HL-60 (cell line): ENCODE measurements around the gene TNK2.

Experiments
- DNase-seq, 2 experiments: peaks; one replicate each; pipeline ENCODE4 v3.0.0-alpha.2; 2010 to 2020; ENCODE audit warnings: low read depth in 1 of 2, low spot score in 1 of 2
- H3K27ac ChIP-seq: fragments of 250-450 bp; sonication (Bioruptor Pico); replicated peaks from 2 replicates; pipeline ENCODE4 v1.5.1; 2020; ENCODE audit warnings: mild to moderate bottlenecking, moderate library complexity
- H3K27me3 ChIP-seq: fragments of 250-450 bp; sonication (Bioruptor Pico); 2 replicates; pipeline ENCODE4 v1.5.1; 2021; ENCODE audit warnings: mild to moderate bottlenecking, moderate library complexity; ENCODE audit not compliant: insufficient read depth, poor library complexity, severe bottlenecking
- H3K4me3 ChIP-seq: replicated peaks from 2 replicates; pipeline ENCODE4 v1.5.1; 2011; ENCODE audit warnings: mild to moderate bottlenecking, control low read depth, low read length; ENCODE audit not compliant: insufficient read depth
- CTCF ChIP-seq: IDR thresholded peaks from one replicate; pipeline ENCODE4 v1.5.1; 2011; ENCODE audit warnings: low read length, control low read depth, inconsistent platforms; ENCODE audit not compliant: insufficient read depth
- GABPA ChIP-seq: IDR thresholded peaks from 2 replicates; pipeline ENCODE4 v1.6.1; 2012; ENCODE audit warnings: low read depth
- POLR2AphosphoS5 ChIP-seq: IDR thresholded peaks from 2 replicates; pipeline ENCODE4 v1.6.1; 2012; ENCODE audit warnings: low read depth
- SPI1 ChIP-seq: IDR thresholded peaks from 2 replicates; pipeline ENCODE4 v1.6.1; 2012; ENCODE audit warnings: low read depth, mild to moderate bottlenecking, borderline replicate concordance
- TF ChIP-seq, protein P1 (sequence below): IDR thresholded peaks from 2 replicates; pipeline ENCODE4 v1.6.1; 2012; ENCODE audit warnings: low read depth; ENCODE audit not compliant: insufficient replicate concordance

TNK2 gene

DNA sequence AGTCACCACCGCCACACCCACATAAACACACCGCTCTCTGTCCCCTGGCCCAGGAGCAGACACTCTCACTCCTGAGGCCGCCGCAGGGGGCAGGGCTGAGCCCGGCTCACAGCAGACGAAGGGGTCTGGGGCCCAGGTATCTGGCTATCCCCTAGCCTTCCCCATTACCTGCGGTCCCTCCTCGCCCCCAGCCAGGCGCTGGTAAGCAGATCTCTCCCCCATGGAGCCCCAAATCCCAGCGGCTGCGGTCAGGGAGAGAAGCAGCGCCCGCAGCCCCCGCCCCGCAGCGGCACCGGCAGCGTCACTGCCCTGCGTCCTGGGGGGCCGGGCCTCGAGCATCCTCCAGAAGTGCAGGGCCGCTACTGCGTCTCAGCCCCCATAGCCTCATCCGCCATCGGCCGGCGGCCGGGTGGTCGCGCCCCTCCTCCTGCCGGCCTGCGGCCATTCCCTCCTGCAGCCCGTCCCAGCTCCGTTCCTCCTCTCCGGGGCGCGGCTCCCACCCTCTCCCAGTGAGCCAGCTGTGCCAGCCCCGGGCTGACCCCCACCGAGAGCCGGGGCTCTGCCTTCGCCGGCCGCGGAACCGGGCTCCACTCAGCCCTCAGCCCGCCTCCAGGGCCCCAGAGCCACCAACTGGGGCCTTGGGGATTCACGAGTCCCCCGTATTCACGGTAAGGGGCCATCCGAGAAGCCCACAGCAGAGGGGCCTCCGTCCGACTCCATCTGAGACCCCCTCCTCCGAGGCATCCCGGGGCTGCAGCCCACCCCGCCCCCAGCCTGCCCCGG lies 13.1 kb downstream of the TNK2 start:
- DNase-seq = peak; percentile 27 to 64
- peak overlapping the region; percentile 91 for H3K27ac ChIP-seq
- TF ChIP-seq POLR2AphosphoS5 (no peak), CTCF (no peak), GABPA (no peak), SPI1 (no peak)
- TF ChIP-seq, protein P1, sequence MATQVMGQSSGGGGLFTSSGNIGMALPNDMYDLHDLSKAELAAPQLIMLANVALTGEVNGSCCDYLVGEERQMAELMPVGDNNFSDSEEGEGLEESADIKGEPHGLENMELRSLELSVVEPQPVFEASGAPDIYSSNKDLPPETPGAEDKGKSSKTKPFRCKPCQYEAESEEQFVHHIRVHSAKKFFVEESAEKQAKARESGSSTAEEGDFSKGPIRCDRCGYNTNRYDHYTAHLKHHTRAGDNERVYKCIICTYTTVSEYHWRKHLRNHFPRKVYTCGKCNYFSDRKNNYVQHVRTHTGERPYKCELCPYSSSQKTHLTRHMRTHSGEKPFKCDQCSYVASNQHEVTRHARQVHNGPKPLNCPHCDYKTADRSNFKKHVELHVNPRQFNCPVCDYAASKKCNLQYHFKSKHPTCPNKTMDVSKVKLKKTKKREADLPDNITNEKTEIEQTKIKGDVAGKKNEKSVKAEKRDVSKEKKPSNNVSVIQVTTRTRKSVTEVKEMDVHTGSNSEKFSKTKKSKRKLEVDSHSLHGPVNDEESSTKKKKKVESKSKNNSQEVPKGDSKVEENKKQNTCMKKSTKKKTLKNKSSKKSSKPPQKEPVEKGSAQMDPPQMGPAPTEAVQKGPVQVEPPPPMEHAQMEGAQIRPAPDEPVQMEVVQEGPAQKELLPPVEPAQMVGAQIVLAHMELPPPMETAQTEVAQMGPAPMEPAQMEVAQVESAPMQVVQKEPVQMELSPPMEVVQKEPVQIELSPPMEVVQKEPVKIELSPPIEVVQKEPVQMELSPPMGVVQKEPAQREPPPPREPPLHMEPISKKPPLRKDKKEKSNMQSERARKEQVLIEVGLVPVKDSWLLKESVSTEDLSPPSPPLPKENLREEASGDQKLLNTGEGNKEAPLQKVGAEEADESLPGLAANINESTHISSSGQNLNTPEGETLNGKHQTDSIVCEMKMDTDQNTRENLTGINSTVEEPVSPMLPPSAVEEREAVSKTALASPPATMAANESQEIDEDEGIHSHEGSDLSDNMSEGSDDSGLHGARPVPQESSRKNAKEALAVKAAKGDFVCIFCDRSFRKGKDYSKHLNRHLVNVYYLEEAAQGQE = no peak
- H3K27me3 ChIP-seq = no peaks in the 10 kb centered on the region
- H3K4me3 ChIP-seq = peak overlapping the region; percentile 84

DNA sequence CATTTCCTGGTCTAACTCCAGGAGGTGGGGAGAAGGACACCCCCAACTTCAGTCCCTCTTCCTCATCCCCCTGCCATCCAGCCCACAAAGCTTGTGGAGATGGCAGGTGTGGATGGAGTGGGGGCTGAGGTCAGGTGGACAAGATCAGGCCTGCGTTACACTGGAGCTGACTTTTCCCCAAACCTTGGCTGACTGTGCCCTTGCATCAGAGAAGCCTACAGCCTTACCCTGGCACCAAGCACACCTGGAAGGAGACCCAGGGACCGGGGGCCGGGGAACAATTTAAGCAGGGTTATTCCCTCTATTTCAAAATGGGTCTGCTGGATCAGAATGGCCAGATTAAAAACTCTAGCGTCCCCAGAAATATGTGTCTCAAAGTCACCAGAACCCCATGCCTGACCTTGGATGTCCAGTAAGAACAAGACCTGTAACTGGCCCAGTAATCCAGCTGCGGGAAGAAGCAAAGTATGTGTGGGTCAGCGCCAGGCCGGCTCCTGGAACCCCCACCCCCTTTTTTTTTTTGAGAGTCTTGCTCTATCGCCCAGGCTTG lies 14.4 kb downstream of the TNK2 start:
- no peak for TF ChIP-seq SPI1
- no peak for TF ChIP-seq POLR2AphosphoS5
- TF ChIP-seq CTCF = no peak
- no peak for TF ChIP-seq GABPA
- TF ChIP-seq, protein P1 = no peak
- Histone ChIP-seq H3K4me3 (no peak overlapping the region), H3K27me3 (no peaks in the 10 kb centered on the region), H3K27ac (no peak overlapping the region)
- no peak for DNase-seq

DNA sequence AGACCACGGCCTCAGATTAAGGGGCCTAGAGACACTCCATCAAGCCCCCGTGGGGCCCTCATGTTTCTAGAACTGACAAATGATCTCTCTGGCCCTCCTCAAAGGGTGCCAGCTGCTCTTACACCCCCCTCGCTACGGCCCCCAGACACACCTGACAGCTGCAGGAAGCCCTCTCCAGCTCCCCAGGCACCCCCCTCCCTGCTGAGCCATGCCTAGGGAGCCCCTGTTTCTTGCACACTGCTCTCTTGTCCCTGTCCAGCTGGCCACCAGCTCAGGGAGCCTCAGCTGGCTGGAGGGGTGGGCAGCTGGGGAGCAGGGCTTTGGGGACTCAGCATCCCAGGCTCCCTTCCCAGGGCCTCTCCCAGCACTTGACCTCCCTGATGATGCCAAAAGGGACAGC lies 14.8 kb downstream of the TNK2 start:
- TF ChIP-seq GABPA = no peak
- no peak for TF ChIP-seq CTCF
- no peak for TF ChIP-seq POLR2AphosphoS5
- TF ChIP-seq SPI1 = no peak
- TF ChIP-seq, protein P1 = no peak
- no peaks in the 10 kb centered on the region for H3K27me3 ChIP-seq
- DNase-seq = no peak
- no peak overlapping the region for H3K4me3 ChIP-seq
- no peak overlapping the region for H3K27ac ChIP-seq
